ENCODE data around the gene YY1.
"Not testable (repeated sequence)": the region's sequence is repeated elsewhere in the genome, so short reads cannot be mapped to it uniquely, and the experiment has no call there.

Gene YY1

GRCh38 chr14:100312110-100312876 is 73.3 kb downstream of the YY1 start:
- not testable (repeated sequence) for DNase-seq

- DNase-seq = no peak
These were observed 74.0 kb downstream of the YY1 start for GRCh38 chr14:100312877-100313400.

- no peak for DNase-seq
These were observed 74.7 kb downstream of the YY1 start for GRCh38 chr14:100313464-100314230.

- DNase-seq = no peak
These were observed 75.8 kb downstream of the YY1 start for GRCh38 chr14:100314724-100315123.

- DNase-seq = no peak
These were observed 78.4 kb downstream of the YY1 start for GRCh38 chr14:100317389-100317788.

- DNase-seq = peak in 29 of 56 donors; percentile 11 to 76 (median 27)
These were observed 79.2 kb downstream of the YY1 start for GRCh38 chr14:100317912-100318808.

- DNase-seq = no peak
These were observed 81.4 kb downstream of the YY1 start for GRCh38 chr14:100320157-100320856.

GRCh38 chr14:100321473-100322137 is 82.7 kb downstream of the YY1 start:
- no peak for DNase-seq

GRCh38 chr14:100322138-100322957 is 83.4 kb downstream of the YY1 start:
- DNase-seq = no peak

GRCh38 chr14:100323121-100323941 is 84.4 kb downstream of the YY1 start, which contains the start of gene SLC25A47:
TSS of gene SLC25A47 (plus strand) at chr14:100323339. CDS start at chr14:100323415, 76 bp downstream.
- no peak for DNase-seq

- no peak for DNase-seq
These were observed 85.0 kb downstream of the YY1 start for GRCh38 chr14:100323942-100324307.

GRCh38 chr14:100325231-100325632 is 86.3 kb downstream of the YY1 start:
- no peak for DNase-seq

GRCh38 chr14:100325958-100326357 is 87.0 kb downstream of the YY1 start:
- DNase-seq = no peak

- DNase-seq = no peak
These were observed 88.2 kb downstream of the YY1 start for GRCh38 chr14:100327128-100327527.

GRCh38 chr14:100328495-100329163 is 89.7 kb downstream of the YY1 start:
- DNase-seq = no peak

GRCh38 chr14:100329233-100330006 is 90.5 kb downstream of the YY1 start:
- no peak for DNase-seq

GRCh38 chr14:100330007-100330344 is 91.0 kb downstream of the YY1 start:
- DNase-seq = no peak

Measured in nucleus accumbens (tissue), 56 donors.